IPS DF 19.7 (cell line): ENCODE measurements around the gene LYPD6B.

Source experiments
- DNase-seq: peaks from one replicate; pipeline ENCODE4 v3.0.0-alpha.2; 2013; ENCODE audit warnings: low read depth, low spot score

Gene LYPD6B

GRCh38 chr2:149112068-149112467 lies 73.6 kb downstream of the LYPD6B start:
- DNase-seq = no peak

DNA sequence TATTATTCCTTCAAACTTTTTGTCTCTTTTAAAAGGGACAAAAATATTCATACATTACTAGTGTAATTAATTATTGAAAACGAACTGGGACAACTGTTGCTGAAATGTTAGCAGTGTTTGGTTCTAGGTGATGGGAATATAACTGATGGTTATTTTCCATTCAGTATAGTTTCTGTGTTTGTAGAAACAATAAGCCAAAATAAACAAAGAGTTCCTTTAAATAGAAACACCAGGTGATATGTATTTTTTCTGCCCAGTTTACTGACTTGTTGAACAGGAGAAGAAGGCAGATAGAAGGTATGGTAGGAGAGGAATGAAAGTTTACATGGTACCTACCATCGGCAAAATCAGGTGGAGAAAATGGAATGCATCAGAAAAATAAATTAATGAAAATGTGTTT lies 74.2 kb downstream of the LYPD6B start:
- DNase-seq = no peak

DNA sequence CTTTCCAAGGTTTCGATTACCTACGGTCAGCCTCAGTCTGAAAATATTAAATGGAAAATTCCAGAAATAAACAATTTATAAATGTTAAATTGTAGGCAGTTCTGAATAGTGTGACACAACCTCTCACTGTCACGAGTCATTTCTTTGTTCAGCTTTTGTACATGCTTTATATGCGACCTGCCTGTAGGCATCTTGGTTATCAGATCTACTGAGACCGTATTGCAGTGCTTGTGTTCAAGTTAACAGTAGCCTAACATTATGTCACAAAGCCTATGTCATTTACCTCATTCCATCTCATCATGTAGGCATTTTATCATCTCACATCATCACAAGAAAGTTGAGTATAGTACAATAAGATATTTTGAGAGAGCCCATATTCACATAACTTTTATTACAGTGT lies 77.3 kb downstream of the LYPD6B start:
- DNase-seq = no peak

- no peak for DNase-seq
These were observed 80.9 kb downstream of the LYPD6B start for GRCh38 chr2:149119368-149119767.

- no peak for DNase-seq
These were observed 84.0 kb downstream of the LYPD6B start for GRCh38 chr2:149122516-149122915.

- DNase-seq = no peak
These were observed 86.7 kb downstream of the LYPD6B start for GRCh38 chr2:149125031-149125725.

DNA sequence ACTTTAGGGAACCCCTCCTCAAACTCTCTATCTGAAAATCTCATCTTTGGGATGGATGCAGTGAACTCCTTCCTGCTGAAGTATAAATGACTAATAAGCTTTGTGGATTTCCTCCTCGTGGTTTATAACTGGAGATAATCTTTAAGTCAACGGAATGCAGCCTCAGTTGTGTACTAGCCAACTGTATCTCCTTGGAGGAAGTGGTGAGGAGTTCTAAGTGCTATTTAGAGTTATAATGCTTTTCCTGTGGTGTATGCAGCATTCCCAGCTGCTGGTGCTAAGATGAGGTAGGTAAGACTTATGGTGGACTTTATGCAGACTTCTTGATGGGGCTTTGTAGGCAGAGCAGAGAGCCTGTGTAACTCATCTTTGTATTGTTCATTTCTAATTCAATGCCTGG lies 90.9 kb downstream of the LYPD6B start:
- DNase-seq = no peak

DNA sequence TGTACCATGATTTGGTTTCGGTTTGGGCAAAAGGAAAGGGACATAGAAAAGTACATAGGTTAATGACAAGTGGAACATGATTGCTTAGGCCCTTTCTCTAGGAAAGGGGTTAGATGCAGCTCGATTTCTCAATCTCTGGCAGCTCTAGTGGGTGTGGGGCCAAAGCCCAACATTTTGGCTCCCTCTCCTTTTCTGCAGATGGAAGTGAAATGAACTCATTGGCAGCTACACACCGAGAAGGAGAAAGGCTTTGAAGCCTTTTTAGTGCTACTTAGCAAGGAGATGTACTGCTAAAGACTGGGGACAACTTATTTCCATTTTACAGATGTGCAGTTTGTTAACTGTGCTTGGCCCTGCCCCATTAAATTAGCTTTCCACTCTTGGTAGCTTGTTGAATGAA lies 93.8 kb downstream of the LYPD6B start:
- no peak for DNase-seq

- DNase-seq = no peak
These were observed 94.4 kb downstream of the LYPD6B start for GRCh38 chr2:149132901-149133300.

- DNase-seq = no peak
These were observed 95.9 kb downstream of the LYPD6B start for GRCh38 chr2:149134335-149134923.

DNA sequence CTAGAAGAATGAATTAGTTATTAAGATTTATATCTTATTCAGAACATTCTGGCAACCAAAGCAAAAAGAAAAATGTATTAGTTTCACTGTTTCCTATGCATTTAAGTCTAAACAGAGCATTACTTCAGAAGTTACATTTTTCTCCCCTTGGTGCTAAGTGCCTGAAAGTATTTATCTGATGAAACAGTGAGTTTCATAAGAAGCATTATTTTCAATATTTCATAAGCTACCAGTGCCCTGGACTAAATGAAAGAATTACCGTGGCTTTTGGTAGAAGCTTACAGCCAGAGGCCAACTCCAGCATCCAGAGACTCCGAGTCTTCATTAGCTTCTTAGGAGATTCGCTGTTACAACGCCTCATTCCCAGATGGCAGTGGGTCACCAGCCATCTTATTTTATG lies 97.6 kb downstream of the LYPD6B start:
- DNase-seq = no peak

DNA sequence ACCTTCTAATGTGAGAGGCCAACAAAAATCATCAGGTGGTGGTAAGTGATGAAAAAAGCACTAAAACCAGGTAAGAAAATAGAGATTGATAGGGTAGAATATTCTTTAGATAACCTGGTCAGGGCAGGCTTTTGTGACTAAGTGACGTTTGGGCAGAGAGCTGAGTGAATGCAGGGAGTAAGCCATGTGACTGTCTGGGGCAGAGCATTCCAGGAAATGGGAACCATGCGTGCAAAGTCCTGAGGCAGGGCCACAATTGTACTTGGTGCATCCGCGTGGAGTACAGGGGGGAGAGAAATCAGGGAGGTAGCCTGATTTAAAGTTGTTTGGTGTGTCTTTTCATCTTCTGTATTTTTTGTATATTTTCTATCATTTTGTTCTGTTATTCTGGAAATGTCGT lies 102.5 kb downstream of the LYPD6B start:
- no peak for DNase-seq

- DNase-seq = no peak
These were observed 105.2 kb downstream of the LYPD6B start for GRCh38 chr2:149143734-149144133.

- DNase-seq = no peak
These were observed 107.1 kb downstream of the LYPD6B start for GRCh38 chr2:149145314-149146295.

DNA sequence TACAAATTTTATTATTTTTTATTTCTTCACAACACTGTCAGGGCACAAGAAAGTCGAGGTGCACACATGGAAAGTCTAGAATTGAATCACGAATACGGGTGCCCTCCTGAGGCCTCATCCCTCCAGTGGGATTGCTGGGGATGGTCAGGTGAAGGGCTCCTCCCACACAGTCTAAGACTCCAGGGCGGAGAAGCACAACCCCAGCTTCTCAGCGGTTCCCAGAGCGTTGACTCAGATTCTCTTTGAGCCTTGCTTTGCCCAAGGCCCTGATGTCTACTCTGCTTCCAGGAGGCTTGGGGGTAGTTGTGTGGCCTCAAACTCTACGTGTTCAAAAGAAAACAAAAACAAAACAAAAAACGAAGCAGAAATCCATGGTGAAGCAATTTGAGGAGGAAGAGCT lies 108.4 kb downstream of the LYPD6B start:
- DNase-seq = no peak

DNA sequence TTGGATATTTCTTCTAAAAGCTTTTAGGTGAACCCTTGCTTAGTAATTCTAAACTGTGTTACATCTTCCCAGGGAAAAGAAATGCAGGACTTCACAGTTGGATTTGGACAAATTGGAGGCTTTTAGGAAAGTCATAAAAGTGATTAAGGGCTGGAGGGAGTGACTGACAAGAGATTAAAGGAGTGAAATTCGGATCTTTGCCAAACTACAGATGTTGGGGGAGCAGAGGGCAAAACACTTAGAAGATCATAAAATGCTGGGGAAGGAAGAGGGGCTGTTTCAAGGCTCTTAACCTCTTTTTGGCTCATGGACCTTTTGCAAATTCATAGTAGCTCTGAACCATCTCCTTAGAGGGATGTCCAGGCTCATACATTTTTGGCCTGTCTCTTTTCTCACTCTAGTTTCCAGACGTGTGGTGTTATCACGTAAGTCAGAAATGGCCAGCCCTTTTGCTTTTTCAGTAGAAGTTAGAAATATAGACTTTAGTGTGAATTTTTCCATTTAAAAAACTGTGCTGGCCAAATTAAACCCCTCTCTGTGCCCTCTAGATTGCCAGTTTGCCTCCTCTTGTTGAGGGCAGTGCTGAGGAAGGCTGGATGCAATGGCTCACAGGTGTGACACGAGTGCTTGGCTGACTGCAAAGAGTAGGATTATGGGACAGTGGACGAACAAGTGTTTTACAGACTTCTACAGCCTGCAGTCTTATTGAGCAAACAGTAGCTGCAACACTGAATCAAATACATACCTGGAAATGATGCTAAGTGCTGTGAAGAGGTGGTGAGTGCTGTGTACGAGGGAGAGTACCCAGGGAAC lies 109.9 kb downstream of the LYPD6B start:
- DNase-seq = no peak

DNA sequence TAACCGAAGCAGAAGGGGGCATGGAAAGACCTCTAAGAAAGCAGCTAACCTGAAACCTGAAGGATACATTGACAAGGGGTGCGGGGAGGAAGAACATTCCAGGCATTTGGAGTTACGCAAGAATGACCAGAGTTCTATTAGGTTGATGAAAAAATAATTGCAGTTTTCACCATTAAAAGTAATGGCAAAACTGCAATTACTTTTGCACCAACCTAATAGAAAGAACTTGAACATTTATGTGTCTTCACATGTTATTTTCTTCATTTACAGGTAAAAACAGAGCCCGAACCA lies 110.5 kb downstream of the LYPD6B start:
- no peak for DNase-seq

DNA sequence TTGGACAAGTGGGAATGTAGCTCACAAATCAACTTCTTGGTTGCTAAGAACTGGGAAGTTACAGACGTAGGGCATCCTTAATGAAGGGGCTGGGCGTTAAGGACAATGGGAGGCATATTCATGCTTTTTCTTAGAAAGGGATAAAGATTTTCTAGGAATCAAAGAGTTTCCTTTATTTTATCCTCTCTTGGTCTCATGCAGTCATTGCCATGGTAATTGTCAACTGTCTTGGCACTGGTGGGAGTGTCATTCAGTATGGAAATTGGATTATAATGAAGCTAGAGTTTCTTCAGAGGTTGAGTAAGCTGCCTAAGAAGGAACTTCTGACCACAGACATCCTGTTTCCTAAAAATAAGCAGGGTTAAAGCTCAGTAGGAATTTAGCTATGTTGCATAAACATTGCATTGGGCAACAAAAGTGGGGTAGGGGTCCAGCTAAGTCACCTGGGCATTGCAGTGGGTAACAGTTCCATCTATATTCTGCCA lies 114.0 kb downstream of the LYPD6B start:
- DNase-seq = no peak

DNA sequence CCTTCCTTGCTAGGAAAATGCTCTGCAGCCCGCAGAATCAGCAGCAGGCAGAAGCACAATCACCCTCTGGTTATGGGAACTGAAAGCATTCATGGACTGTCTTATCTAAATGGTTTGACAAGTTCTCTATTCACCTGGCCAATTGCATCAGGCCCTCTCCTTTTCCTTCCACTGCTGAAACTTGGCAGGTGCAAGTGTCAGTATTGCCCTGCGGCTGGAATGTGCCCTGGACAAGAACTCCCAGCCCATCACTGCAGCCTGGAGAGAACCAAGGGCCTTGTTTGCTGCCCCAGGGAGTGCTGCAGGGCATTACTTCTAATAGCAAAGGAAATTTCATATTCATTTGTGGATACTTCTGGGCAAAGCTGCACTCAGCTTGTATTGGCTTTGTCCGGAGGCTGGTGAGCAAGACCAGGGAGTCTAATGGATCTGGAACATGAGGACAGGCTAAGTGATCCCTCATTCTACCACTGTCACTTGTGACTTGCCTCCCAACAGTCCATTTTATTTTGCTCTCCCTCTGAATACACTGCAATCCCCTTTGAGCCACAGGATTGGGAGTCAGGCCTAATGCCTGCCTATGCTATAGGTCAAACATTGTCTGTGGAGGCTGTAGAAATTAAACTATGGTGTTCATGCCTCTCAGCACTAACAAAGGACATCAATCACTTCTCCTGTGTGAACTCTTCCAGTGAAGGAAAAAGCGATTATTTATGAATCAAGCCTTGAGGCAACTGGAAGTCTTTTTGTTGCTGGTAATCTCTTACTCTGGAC lies 116.9 kb downstream of the LYPD6B start:
- no peak for DNase-seq

GRCh38 chr2:149155988-149156387 lies 117.5 kb downstream of the LYPD6B start:
- DNase-seq = no peak
